C4-2B (cell line): ENCODE measurements around the gene ZNF185.

Experiments
- ZFX ChIP-seq: fragments of 450-650 bp; IDR thresholded peaks from 2 replicates; pipeline ENCODE4 v1.6.1; 2017
- TF ChIP-seq, protein P1 (sequence below): fragments of 450-650 bp; conservative IDR thresholded peaks from 2 replicates; pipeline ENCODE4 v1.5.1; 2017; ENCODE audit warnings: mild to moderate bottlenecking

DNA sequence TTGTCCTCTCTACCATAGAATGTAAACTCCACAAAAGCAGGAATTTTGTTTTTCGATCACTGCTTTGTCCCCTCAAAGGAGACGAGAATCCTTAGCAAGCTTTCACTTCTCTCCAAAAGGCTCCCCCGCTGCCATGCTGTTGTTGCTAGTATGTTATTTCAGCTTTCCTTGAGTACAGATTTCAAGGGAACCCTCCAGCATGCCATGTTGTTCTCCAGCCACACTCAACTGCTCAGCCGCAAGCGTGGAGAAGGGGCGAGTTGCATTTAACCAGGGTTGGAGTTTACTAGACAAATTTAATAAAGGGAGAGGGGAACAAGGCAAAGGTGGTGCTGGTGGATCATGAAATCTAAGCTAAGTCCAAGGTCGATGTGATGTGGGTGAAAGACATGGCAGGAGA, 43.9 kb upstream of the ZNF185 start:
- TF ChIP-seq, protein P1, sequence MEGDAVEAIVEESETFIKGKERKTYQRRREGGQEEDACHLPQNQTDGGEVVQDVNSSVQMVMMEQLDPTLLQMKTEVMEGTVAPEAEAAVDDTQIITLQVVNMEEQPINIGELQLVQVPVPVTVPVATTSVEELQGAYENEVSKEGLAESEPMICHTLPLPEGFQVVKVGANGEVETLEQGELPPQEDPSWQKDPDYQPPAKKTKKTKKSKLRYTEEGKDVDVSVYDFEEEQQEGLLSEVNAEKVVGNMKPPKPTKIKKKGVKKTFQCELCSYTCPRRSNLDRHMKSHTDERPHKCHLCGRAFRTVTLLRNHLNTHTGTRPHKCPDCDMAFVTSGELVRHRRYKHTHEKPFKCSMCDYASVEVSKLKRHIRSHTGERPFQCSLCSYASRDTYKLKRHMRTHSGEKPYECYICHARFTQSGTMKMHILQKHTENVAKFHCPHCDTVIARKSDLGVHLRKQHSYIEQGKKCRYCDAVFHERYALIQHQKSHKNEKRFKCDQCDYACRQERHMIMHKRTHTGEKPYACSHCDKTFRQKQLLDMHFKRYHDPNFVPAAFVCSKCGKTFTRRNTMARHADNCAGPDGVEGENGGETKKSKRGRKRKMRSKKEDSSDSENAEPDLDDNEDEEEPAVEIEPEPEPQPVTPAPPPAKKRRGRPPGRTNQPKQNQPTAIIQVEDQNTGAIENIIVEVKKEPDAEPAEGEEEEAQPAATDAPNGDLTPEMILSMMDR = no peak
- TF ChIP-seq ZFX = no peak
